Measurements from ENCODE around the gene TRNAU1AP. TPM values are rescaled to one million over a fixed set of nuclear protein-coding genes. Genes with fewer than 3 reads are reported as not detected.

Gene TRNAU1AP
- total and polyA plus RNA-seq, 10 of the 15 experiments (the other 5 are each of a cell fraction or from before 2014, with no cell fraction given) = 24.3 to 67.0 (median 31.8) TPM

DNA sequence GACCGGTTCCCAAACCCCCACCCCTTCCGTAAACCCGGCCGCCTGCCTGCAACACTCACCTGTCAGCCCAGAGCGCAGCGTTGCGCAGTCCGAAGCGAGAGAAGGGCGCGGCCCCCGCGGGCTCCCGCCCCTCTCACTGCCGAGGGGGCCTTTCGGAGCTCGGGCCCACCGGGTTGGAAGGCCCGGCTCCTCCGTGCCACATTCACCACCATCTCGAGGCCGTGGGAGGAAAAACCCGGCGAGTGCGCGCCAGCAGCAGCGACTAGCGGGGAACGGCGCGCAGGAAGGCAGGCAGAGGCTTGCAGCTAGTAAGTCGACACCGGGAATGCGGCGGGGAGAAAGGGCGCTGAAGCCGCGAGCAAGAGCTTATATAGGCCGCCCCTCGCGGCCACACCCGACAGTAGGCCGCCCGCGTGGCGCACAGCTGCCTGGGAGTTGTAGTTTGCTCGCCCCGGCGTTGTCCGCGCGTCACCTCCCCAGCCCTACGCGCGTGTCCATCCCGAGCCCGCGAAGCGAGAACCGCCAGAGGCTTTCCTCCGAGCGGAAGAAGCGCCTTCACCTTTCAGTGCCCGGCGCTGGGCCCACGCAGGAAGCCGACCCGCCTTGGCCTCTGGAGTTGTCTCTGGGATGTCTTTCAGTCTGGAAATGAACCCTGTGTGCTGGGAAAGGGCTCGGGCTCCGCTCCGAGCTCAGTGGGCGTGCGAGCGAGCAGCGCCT lies 28.8 kb downstream of the TRNAU1AP start (continued):
- TF ChIP-seq ZNF207 (IDR thresholded peaks at IDR 0.05; ENCODE audit: borderline replicate concordance) (peak; percentile 90), RCOR1 (conservative IDR thresholded peaks at IDR 0.05; ENCODE audit: low read depth, low read length) (no peak; the same call in 1 of the 2 replicates), RAD21 (IDR thresholded peaks at IDR 0.05; ENCODE audit: insufficient read depth, low read depth, low read length) (no peak), ZZZ3 (IDR thresholded peaks at IDR 0.05; ENCODE audit: control insufficient read depth, insufficient read length, low read depth) (no peak), FOXK2 (IDR thresholded peaks at IDR 0.05) (no peak), TARDBP (IDR thresholded peaks at IDR 0.05; ENCODE audit: borderline replicate concordance) (peak; percentile 47; the same call in 1 of the 2 replicates), BMI1 (IDR thresholded peaks at IDR 0.05; ENCODE audit: borderline replicate concordance) (no peak), EED (IDR thresholded peaks at IDR 0.05; ENCODE audit: low read depth) (peak; percentile 63; the same call in 1 of the 2 replicates), TCF7 (IDR thresholded peaks at IDR 0.05; ENCODE audit: borderline replicate concordance) (peak; percentile 68; the same call in 1 of the 2 replicates), SIX5 (IDR thresholded peaks at IDR 0.05; ENCODE audit: low read depth, low read length, severe bottlenecking) (peak; percentile 86), EP300 (IDR thresholded peaks at IDR 0.05; ENCODE audit: borderline replicate concordance in 1 of 2, control insufficient read depth in 1 of 2, low read depth in 2 of 2, low read length in 2 of 2) (0 out of 4 replicates have a peak, but pooled peaks of 1 of the 2 experiments have one; percentile 22), SIN3A (IDR thresholded peaks at IDR 0.05; ENCODE audit: low read depth, low read length) (peak; percentile 65; the same call in 1 of the 2 replicates), RAD51 (IDR thresholded peaks at IDR 0.05) (no peak), NR2F1 (conservative IDR thresholded peaks at IDR 0.05) (peak; percentile 62; the same call in 1 of the 2 replicates)
- TF ChIP-seq, protein P1, sequence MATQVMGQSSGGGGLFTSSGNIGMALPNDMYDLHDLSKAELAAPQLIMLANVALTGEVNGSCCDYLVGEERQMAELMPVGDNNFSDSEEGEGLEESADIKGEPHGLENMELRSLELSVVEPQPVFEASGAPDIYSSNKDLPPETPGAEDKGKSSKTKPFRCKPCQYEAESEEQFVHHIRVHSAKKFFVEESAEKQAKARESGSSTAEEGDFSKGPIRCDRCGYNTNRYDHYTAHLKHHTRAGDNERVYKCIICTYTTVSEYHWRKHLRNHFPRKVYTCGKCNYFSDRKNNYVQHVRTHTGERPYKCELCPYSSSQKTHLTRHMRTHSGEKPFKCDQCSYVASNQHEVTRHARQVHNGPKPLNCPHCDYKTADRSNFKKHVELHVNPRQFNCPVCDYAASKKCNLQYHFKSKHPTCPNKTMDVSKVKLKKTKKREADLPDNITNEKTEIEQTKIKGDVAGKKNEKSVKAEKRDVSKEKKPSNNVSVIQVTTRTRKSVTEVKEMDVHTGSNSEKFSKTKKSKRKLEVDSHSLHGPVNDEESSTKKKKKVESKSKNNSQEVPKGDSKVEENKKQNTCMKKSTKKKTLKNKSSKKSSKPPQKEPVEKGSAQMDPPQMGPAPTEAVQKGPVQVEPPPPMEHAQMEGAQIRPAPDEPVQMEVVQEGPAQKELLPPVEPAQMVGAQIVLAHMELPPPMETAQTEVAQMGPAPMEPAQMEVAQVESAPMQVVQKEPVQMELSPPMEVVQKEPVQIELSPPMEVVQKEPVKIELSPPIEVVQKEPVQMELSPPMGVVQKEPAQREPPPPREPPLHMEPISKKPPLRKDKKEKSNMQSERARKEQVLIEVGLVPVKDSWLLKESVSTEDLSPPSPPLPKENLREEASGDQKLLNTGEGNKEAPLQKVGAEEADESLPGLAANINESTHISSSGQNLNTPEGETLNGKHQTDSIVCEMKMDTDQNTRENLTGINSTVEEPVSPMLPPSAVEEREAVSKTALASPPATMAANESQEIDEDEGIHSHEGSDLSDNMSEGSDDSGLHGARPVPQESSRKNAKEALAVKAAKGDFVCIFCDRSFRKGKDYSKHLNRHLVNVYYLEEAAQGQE (IDR thresholded peaks at IDR 0.05; ENCODE audit: low read depth, low read length) = peak; percentile 59; the same call in 1 of the 2 replicates
- TF ChIP-seq, protein P2, sequence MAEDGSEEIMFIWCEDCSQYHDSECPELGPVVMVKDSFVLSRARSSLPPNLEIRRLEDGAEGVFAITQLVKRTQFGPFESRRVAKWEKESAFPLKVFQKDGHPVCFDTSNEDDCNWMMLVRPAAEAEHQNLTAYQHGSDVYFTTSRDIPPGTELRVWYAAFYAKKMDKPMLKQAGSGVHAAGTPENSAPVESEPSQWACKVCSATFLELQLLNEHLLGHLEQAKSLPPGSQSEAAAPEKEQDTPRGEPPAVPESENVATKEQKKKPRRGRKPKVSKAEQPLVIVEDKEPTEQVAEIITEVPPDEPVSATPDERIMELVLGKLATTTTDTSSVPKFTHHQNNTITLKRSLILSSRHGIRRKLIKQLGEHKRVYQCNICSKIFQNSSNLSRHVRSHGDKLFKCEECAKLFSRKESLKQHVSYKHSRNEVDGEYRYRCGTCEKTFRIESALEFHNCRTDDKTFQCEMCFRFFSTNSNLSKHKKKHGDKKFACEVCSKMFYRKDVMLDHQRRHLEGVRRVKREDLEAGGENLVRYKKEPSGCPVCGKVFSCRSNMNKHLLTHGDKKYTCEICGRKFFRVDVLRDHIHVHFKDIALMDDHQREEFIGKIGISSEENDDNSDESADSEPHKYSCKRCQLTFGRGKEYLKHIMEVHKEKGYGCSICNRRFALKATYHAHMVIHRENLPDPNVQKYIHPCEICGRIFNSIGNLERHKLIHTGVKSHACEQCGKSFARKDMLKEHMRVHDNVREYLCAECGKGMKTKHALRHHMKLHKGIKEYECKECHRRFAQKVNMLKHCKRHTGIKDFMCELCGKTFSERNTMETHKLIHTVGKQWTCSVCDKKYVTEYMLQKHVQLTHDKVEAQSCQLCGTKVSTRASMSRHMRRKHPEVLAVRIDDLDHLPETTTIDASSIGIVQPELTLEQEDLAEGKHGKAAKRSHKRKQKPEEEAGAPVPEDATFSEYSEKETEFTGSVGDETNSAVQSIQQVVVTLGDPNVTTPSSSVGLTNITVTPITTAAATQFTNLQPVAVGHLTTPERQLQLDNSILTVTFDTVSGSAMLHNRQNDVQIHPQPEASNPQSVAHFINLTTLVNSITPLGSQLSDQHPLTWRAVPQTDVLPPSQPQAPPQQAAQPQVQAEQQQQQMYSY (CRISPR knock-in tag; IDR thresholded peaks at IDR 0.05) = no peak
- TF ChIP-seq, protein P3, sequence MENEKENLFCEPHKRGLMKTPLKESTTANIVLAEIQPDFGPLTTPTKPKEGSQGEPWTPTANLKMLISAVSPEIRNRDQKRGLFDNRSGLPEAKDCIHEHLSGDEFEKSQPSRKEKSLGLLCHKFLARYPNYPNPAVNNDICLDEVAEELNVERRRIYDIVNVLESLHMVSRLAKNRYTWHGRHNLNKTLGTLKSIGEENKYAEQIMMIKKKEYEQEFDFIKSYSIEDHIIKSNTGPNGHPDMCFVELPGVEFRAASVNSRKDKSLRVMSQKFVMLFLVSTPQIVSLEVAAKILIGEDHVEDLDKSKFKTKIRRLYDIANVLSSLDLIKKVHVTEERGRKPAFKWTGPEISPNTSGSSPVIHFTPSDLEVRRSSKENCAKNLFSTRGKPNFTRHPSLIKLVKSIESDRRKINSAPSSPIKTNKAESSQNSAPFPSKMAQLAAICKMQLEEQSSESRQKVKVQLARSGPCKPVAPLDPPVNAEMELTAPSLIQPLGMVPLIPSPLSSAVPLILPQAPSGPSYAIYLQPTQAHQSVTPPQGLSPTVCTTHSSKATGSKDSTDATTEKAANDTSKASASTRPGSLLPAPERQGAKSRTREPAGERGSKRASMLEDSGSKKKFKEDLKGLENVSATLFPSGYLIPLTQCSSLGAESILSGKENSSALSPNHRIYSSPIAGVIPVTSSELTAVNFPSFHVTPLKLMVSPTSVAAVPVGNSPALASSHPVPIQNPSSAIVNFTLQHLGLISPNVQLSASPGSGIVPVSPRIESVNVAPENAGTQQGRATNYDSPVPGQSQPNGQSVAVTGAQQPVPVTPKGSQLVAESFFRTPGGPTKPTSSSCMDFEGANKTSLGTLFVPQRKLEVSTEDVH (IDR thresholded peaks at IDR 0.05; ENCODE audit: low read depth, partially characterized antibody) = no peak
- TF ChIP-seq, protein P4, sequence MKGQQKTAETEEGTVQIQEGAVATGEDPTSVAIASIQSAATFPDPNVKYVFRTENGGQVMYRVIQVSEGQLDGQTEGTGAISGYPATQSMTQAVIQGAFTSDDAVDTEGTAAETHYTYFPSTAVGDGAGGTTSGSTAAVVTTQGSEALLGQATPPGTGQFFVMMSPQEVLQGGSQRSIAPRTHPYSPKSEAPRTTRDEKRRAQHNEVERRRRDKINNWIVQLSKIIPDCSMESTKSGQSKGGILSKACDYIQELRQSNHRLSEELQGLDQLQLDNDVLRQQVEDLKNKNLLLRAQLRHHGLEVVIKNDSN (IDR thresholded peaks at IDR 0.05; ENCODE audit: borderline replicate concordance, extremely low read length, insufficient read depth, low read depth, low read length) = peak; percentile 53

Measured in GM12878 (cell line).